ENCODE results near the gene EPHA2.
"Not testable (repeated sequence)": the region's sequence is repeated elsewhere in the genome, so short reads cannot be mapped to it uniquely, and the experiment has no call there.

Gene EPHA2

DNA sequence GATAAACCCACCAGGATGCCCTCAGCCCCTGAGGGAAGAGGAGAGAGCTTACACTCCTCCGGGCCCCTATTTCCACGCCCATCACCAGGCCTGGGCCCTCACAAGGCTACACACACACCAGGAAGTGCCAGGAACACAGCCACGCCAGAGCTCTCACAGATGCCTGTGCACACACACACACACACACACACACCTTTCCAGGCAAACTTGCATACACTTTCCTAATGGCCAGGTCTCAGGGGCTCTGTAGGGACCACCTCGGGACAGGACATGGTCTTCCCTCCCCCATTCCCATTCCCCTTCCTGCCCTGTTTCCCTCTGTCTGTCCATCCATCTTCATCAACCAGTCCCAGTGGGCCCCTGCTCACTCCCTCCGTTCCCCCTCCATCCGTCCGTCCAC lies 9.7 kb upstream of the EPHA2 start:
- Histone ChIP-seq H3K27ac (no peak overlapping the region), H3K4me1 (no peaks in the 10 kb centered on the region), H2AFZ (no peak overlapping the region), H3K27me3 (ENCODE audit: control insufficient read depth, insufficient read depth, low read length) (no peaks in the 10 kb centered on the region), H3K9me3 (ENCODE audit: control insufficient read depth, low read length) (no peaks in the 10 kb centered on the region), H3K9ac (no peak overlapping the region), H3K4me2 (ENCODE audit: low read length) (no peak overlapping the region), H3K79me2 (no peaks in the 10 kb centered on the region), H3K36me3 (ENCODE audit: control insufficient read depth, insufficient read depth, low read length) (no peaks in the 10 kb centered on the region), H3K4me3 (ENCODE audit: low read depth, low read length) (no peak overlapping the region)
- TF ChIP-seq, protein P1, sequence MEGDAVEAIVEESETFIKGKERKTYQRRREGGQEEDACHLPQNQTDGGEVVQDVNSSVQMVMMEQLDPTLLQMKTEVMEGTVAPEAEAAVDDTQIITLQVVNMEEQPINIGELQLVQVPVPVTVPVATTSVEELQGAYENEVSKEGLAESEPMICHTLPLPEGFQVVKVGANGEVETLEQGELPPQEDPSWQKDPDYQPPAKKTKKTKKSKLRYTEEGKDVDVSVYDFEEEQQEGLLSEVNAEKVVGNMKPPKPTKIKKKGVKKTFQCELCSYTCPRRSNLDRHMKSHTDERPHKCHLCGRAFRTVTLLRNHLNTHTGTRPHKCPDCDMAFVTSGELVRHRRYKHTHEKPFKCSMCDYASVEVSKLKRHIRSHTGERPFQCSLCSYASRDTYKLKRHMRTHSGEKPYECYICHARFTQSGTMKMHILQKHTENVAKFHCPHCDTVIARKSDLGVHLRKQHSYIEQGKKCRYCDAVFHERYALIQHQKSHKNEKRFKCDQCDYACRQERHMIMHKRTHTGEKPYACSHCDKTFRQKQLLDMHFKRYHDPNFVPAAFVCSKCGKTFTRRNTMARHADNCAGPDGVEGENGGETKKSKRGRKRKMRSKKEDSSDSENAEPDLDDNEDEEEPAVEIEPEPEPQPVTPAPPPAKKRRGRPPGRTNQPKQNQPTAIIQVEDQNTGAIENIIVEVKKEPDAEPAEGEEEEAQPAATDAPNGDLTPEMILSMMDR (IDR thresholded peaks at IDR 0.05), result no peak

DNA sequence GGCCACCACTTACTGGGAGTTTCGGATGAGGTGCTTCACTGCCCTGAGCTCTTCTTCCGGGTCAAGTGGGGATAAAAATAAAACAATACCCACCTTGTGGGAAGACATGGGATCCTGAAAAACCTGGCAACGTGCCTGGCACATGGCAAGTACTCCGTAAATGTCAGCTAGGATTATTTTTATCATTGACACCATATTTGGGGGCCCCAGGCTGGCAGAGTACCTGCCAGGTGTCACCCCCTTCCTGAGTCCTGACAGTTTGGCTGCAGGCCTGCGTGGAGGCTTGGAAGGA lies 9.2 kb upstream of the EPHA2 start:
- H3K4me1 ChIP-seq, result no peaks in the 10 kb centered on the region
- no peak overlapping the region for H3K27ac ChIP-seq
- no peaks in the 10 kb centered on the region for H3K79me2 ChIP-seq
- no peak overlapping the region for H2AFZ ChIP-seq
- no peaks in the 10 kb centered on the region for H3K9me3 ChIP-seq (ENCODE audit: control insufficient read depth, low read length)
- no peaks in the 10 kb centered on the region for H3K27me3 ChIP-seq (ENCODE audit: control insufficient read depth, insufficient read depth, low read length)
- H3K36me3 ChIP-seq (ENCODE audit: control insufficient read depth, insufficient read depth, low read length), result no peaks in the 10 kb centered on the region
- H3K9ac ChIP-seq, result no peak overlapping the region
- TF ChIP-seq, protein P1 (IDR thresholded peaks at IDR 0.05), result no peak
- H3K4me3 ChIP-seq (ENCODE audit: low read depth, low read length), result no peak overlapping the region
- H3K4me2 ChIP-seq (ENCODE audit: low read length), result no peak overlapping the region

DNA sequence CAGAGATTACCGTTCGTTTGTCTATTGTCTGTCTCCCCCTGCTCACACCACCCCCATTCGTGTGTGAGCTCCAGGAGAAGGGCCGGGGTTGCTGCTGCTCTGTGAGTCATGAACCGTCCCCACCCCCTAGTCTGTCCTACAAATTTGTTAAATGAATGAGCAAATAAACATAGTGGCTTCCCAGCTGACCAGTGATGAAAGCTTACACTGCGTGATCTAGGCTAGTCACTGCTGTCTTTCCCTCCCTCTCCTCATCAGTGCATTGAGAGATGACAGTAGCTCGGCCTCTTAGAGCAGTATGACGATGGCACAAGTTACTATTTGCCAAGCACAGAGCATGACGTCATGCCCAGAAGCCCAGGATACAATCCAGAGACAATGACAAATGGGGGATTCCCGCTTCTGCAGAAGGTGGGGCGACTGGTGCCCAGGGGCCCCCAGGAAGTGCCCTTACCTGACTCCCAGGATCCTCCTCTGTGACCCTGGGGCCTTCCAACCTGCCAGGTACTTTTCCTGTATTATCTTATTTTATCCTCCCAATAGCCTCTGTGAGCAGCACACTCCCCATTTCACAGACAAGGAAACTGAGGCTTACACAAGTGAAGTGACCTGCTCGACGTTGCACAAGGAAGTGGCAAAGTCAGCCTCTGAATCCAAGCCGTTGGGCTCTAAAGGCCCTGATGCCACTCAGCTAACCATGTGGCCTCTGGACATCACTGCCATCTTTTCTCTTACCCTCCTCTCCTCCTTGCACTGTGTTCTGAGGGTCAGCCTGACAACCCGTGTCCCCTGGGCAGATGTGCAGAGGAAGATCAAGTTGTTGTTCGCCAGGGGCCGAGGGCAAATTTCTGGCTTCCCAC lies 8.6 kb upstream of the EPHA2 start:
- H3K4me2 ChIP-seq (ENCODE audit: low read length), result no peak overlapping the region
- no peak overlapping the region for H2AFZ ChIP-seq
- no peak overlapping the region for H3K9ac ChIP-seq
- no peaks in the 10 kb centered on the region for H3K4me1 ChIP-seq
- TF ChIP-seq, protein P1 (IDR thresholded peaks at IDR 0.05), result no peak
- H3K27me3 ChIP-seq (ENCODE audit: control insufficient read depth, insufficient read depth, low read length), result no peaks in the 10 kb centered on the region
- no peaks in the 10 kb centered on the region for H3K79me2 ChIP-seq
- H3K4me3 ChIP-seq (ENCODE audit: low read depth, low read length), result no peak overlapping the region
- H3K36me3 ChIP-seq (ENCODE audit: control insufficient read depth, insufficient read depth, low read length), result no peaks in the 10 kb centered on the region
- H3K27ac ChIP-seq, result no peak overlapping the region
- H3K9me3 ChIP-seq (ENCODE audit: control insufficient read depth, low read length), result no peaks in the 10 kb centered on the region

DNA sequence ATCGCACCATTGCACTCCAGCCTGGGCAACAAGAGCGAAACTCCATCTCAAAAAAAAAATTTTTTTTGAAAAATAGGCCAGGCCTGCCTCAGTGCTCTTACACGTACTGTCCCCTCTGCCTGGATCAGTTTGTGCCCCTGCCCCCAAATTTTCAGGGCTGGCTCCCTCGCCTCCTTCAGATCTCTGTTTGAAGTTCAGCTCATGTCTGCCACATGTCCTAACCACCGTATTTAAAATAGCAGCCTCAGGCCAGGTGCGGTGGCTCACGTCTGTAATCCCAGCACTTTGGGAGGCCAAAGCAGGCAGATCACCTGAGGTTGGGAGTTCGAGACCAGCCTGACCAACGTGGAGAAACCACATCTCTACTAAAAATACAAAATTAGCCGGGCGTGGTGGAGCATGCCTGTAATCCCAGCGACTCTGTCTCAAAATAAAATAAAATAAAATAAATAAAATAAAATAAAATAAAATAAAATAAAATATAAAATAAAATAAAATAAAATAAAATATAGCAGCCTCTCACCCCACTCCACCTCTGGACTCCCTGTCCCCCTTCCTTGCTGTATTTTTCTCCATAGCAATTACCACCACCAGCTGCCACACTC lies 7.8 kb upstream of the EPHA2 start:
- not testable (repeated sequence) for H3K27me3 ChIP-seq (ENCODE audit: control insufficient read depth, insufficient read depth, low read length); H3K36me3 ChIP-seq (ENCODE audit: control insufficient read depth, insufficient read depth, low read length); H3K79me2 ChIP-seq; H3K9me3 ChIP-seq (ENCODE audit: control insufficient read depth, low read length); H3K4me3 ChIP-seq (ENCODE audit: low read depth, low read length); H3K4me1 ChIP-seq; H3K27ac ChIP-seq; H3K9ac ChIP-seq; H3K4me2 ChIP-seq (ENCODE audit: low read length); H2AFZ ChIP-seq

DNA sequence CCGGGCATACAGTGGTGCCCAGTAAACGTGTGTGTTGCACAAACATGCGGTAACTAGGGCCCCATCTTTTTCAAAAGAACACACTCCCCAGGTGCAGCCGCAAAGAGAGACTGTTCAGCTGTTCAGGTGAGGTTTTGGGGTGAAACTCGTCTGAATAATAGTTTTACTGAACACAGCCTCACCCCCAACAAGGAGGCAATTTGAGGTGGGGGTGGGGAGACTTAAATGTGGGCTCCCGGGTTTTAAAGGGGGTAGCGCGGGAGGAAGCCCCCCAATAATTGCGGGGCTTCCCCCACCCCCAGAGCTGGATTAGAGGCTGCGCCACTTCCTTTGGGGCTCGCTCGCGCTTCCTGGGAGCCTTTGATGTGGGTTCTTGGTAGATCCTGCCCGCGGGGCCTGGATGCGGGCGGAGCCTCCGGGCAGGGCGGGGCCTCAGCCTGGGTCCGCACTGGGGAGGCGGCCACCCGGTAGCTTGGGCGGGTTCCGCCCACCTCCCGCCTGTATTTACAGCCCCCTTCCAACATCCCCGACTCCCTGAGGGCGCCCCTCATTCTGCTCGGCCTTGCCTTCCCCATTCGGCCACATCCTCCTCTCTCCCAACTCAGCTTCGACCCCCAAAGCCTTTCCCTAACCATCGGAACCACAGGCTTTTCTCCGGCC lies 6.4 kb upstream of the EPHA2 start:
- TF ChIP-seq, protein P1 (IDR thresholded peaks at IDR 0.05), result no peak
- Histone ChIP-seq H3K4me3 (ENCODE audit: low read depth, low read length) (no peak overlapping the region), H3K27ac (no peak overlapping the region)

More for the DNA sequence above, 6.4 kb upstream of the EPHA2 start:
- Histone ChIP-seq H3K36me3 (ENCODE audit: control insufficient read depth, insufficient read depth, low read length) (no peaks in the 10 kb centered on the region), H3K4me2 (ENCODE audit: low read length) (no peak overlapping the region), H3K9me3 (ENCODE audit: control insufficient read depth, low read length) (no peaks in the 10 kb centered on the region), H3K9ac (no peak overlapping the region), H2AFZ (no peak overlapping the region), H3K79me2 (no peaks in the 10 kb centered on the region), H3K4me1 (no peaks in the 10 kb centered on the region), H3K27me3 (ENCODE audit: control insufficient read depth, insufficient read depth, low read length) (no peaks in the 10 kb centered on the region)
